GM19395 (cell line): ENCODE data around the gene MCM9.
"Not testable (repeated sequence)": the region's sequence is repeated elsewhere in the genome, so short reads cannot be mapped to it uniquely, and the experiment has no call there.

Experiments
- ATAC-seq: cut with Tn5 transposase; IDR thresholded peaks from one replicate; pipeline ENCODE4 v1.9.1; 2021; ENCODE audit warnings: mild to moderate bottlenecking, moderate library complexity; ENCODE audit not compliant: unreplicated experiment

MCM9 gene

DNA sequence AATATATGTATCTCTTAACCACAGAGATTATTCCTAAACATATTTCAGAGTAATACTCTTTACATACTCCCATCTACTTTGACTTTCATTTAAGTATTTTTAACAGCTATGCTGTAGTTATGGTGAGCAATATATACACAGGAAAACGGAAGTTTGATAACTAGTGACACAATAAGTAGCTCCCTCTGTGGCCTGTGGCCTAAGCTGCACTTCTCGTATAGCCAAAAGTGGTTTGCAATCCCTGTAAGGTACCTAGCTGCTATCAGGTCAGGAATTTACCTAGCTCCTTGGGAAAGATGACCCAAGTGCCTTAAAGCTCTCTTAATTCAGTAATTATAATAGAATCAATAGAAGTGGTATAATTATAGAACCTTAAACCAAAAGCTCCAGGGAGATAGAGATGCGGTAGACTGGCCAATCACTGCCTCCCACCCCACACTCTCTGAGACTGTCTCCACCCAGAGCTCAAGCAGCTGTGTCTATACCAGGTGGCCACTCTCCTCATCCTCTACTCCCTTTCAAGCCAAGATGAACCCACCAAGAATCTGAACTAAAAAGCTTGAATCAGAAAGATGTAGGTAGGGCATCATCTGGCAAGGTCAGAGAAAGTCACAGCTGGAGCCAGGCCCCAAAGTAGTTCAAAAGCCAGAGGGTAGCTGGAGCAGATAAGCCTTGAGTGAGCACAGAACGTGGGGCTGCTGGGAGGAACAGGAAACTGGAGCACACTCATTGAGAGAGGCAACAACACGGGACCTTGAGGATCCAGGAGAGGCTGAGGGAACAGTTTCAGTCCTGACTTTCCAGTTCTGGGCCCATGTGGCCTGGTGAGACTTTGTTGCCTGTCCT is 125.9 kb downstream of the MCM9 start:
- ATAC-seq, result peak; percentile 50

DNA sequence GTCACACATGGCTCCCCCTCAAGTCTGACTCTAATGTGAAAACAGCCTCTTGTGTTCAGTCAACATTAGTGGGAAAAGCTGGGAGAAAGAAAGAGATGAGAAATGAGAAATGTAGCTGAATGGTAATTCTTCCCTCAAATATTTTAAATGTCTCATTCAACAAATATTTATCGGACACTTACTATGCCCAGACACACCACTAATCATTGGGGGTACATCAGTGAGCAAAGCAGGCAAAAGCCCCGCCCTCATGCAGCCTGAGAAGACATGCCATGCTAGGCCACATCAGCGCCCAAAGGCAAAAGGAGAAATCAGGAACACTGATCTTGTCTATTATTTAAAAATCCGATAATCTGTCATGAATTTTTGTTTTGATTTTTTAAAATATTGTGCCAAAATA is 130.9 kb downstream of the MCM9 start:
- ATAC-seq, result no peak

DNA sequence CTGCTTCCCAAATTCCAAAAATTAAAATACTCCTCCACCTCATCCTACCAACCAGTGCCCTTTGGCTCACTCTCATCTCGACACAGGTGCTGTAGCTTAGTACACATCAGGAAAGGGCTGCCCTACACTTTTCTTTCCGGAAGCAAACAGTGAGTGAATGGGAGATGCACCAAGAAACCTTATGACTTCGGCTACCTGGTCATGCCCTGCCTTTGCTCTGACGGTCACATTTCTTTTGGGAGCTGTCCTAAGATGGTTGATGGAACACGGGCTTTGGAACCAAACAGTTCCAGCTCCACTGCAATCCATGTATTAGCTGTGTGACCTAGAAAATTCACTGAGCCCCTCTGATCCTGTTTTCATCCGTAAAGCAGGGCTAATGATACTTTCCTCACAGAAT is 133.7 kb downstream of the MCM9 start:
- no peak for ATAC-seq

DNA sequence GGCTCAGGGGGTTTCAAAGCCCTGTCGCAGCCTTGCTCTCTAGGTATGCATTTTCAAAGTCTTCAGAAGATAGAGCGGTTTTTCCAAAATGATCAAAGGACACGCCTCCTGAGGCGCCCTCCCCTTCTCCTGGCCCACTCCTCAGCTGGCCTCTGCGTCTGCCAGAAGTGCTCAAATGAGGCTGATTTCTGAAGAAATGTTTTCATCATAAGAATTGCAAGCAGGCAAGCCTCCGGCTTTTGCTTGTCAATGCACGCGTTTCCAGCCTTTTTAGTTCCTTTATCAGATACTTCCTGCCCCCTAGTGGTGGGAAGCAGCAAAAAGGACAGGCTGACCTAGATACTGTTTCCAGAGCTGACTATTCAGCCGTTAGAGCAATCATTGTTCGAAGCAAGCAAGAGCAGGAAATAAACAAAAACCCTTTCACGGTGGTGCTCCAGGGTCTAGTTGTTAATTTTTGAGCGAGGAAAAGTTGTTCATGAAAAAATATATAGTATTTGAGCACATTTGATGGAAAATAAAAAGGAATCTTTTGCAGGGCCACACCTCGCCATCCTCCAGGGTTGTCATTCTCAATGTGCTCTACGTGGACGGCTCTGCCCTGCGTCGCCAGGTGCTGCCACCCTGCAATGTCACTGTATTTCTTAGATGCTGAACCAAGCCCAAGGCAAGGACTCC is 134.4 kb downstream of the MCM9 start:
- peak; percentile 99 for ATAC-seq

DNA sequence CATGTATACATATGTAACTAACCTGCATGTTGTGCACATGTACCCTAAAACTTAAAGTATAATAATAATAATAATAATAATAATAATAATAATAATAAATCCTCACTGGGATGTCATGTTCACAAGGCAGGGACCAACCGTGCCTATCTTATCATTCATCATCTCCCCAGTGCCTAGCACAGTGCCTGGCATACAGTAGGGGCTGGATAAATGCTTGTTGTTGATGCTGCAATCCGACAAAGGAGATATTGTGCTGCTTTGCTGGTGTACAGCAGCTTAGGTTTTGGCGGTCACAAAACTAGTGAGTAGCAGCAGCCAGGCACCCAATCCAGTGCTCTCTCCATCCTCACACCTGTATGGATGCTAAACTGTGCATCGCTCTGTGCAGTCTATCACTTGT is 135.1 kb downstream of the MCM9 start:
- no peak for ATAC-seq

DNA sequence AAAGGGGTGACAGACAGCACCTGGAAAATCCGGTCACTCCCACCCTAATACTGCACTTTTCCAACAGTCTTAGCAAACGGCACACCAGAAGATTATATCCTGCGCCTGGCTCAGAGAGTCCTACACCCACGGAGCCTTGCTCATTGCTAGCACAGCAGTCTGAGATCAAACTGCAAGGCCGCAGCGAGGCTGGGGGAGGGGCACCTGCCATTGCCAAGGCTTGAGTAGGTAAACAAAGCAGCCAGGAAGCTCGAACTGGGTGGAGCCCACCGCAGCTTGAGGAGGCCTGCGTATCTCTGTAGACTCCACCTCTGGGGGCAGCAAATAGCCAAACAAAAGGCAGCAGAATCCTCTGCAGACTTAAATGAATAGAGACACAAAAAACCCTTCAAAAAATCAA is 138.4 kb downstream of the MCM9 start:
- ATAC-seq, result not testable (repeated sequence)

DNA sequence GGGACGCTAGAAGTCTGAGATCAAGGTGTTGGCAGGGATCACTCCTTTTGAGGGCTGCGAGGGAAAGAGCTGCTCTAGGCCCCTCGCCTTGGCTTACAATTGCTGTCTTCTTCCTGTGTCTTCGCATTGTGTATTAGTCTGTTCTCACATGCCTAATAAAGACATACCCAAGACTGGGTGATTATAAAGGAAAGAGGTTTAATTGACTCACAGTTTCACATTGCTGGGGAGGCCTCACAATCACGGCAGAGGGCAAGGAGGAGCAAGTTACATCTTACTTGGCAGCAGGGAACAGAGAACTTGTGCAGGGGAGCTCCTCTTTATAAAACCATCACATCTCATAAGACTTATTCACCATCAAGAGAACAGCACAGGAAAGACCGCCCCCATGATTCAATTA is 143.5 kb downstream of the MCM9 start:
- ATAC-seq, result no peak

DNA sequence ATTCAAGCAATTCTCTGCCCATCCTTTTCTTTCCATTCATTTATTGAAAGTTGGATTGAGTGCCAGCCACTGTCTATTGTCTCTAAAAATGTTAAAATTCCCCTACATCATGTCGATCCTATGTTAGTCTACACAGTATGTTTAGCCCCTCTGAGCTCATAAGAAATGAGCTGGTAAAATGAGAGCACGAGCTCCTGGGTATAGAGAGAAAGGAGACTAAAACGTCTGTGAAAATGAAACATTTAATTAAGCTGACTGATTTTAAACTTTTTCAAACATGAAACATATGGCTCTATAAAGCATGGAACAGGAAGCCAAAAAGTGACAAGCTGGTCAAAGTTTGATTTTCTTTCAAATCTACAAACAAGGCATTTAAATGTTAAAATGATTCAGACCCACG is 145.0 kb downstream of the MCM9 start:
- no peak for ATAC-seq

DNA sequence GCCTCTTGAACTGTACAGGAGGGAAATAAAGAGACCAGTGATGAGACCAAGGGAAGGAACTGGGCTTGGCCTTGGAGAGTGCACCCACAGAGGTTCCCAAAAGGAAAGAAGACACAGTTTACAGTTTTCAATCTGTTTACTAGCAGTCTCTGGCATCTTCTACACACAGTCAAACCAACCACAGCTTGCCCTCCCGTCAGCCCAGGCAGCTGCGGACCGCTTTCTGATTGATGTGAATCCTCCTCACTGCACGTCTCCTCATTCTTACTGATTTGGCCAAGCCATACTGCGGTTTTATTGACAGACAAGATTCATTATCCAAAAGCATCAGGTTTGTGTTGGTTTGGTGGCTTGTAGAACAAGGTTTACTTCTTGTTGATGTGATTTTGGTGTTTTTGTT is 145.5 kb downstream of the MCM9 start:
- no peak for ATAC-seq

DNA sequence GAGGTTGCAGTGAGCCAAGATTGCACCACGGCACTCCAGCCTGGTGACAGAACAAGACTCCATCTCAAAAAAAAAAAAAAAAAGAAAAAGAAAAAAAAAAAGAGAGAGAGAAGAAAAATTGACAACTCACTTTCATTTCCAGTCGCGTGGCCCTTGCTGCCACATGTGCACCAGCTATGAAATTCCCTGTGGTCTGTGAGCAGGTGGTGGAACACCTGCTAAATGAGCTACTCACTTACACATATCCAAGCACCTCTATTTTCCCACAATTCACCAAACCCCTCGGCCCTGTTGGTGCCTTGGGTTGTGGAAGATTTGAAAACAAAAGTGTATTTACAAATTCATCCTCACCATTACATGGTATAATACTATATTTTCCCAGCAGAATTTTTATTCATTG is 146.3 kb downstream of the MCM9 start:
- ATAC-seq, result no peak

DNA sequence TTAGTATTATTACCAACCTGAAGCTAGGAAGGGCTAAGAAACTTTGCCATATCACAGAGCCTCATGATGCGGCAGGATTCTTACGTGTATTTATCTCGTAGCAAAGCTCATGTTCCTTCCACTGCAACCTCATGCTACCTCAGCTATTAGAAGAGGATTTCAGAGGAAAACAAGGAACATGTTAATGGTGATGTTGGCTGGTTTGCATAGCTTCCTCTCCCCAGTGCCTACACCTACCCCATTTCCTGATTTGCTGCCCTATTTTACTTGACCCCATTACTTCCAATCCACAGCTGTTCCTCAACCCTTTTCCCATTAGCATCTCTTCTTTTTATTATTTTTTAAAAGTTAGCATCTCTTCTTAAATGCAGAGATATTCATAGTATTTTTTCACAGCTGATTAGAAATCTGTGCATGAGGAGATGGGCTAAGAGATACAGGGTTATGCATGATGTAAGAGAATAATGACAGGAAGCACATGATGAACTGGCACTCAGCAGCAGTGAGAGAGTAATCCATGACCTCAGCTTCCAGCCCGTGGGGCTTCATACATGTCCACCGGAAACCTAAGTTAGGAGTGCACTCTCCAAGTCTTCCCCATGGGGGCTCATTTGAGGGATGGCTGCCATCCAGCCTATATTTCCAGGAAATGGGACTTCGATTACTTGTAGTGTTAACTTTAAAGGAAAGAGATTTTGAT is 147.1 kb downstream of the MCM9 start:
- ATAC-seq, result no peak

DNA sequence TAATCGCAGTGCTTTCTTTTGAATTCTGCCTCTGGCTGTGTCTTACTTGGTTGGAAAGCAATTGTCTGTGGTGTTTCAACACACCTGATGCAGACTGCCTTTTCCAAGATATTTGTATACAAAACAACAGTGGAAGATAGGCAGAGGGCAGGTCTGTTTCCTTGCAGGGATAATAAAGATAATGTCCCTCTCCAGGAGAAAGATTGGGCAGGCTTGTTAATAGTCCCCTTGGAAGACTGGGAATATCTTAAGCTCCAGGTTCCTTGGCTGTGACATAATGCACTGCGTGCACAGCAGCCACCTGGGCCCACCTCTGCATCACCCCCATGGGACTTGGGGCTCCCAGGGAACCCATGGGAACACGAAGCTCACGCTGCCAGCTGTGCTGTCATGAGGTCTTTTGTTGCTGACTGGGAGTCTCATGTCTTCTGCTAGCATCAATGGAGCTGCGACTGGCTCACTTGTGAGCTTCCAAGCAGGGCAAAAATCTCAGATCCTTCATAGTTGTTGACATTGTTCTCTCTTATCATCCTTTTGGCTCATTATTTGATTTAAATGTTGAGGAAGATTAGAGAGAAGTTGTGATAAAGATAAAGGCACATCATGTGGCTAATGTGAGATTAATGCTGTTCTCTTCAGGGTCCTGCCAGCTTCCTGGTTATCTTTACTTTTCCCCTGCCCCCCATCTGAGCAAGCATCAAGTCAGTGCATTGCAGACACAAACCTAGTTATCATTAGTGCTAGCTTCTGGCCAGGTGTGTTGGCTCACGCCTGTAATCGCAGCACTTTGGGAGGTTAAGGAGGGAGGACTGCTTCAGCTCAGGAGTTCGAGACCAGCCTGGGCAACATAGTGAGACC is 148.1 kb downstream of the MCM9 start:
- no peak for ATAC-seq

DNA sequence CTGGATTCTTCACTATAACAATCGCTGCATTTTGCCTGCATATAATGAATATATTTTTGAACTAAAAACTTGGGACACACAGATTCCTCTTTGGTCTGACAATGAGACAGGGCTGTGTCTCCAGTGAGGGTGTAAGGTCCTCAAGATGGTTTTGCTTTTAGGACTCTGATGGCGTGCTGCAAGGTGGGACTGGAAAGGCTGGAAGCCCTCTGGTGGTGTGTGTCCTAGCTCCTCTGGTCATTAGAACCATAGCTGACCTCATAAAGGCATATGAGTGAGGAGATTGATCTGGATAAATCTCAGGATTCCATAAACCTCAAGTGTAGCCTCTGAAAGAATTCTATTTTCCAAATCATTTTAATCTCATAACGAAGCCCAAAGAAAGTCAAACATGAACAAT is 149.4 kb downstream of the MCM9 start:
- no peak for ATAC-seq

DNA sequence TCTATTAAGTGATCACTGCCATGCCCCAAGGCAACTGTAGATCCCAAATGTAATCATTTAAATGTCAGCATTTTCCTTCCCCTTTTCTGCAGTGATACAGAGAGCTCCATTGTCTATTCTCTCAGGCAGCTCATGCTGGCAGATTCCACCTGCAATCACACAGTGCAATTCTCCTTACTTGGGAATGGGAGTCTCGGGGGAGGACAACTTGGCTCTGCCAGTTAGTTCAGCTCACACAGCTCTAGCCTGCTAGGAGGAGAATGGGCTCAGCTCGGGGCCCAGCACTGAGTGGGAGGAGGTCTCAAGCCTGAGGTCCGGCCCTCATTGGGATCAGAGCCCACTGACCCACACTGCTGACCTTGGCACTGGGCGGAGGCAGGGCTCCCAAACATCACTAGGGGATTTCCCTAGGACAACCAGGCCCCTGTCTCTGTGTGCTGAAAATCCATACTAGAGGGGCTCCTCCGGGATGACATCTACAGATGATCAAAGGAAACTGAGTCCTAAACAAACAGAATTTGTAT is 150.3 kb downstream of the MCM9 start:
- no peak for ATAC-seq

DNA sequence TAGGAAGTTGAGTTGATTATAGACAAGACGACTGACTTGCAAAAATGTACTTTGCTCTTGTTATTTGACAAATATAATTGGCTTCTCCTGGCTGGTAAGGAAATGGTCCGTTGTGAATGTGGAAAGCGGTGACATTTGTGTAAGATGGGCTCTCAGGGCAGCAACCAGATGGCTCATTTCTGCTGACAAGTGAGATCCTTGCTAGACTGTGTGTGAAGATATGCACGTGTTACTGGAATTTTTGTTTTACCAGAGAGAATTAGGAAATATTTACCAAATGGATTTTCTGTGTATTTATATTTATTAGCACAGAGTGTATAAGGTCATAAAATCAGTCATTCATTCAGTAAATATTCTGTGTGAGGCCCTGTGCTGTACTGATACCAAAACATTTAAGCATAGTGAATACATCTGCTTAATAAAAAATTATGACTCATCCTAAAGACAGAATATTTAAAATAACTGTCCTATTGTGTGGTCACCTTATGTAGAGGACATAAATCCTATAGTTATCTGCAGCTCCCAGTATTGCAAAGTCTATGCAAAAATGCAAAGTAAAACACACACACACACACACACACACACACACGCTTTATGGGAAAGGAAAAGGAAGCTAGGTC is 150.9 kb downstream of the MCM9 start:
- ATAC-seq, result no peak

DNA sequence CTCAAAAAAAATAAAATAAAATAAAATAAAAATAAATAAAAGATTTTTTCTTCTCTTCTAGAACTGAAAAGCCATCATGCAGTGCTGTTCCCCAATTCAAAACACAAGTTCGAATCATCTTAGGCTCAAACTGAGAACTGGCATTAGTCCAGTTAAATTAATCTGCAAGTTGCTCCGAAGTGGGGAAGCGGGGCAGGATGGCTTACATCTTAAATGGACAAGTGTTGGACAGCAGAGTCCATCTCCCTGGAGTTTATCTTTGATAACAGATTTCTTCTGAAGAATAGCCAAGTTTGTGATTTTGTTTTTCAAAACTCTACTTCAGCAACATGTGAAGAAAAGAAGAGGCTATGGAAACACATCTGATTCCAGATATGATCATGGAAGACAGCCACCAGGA is 152.3 kb downstream of the MCM9 start:
- no peak for ATAC-seq

DNA sequence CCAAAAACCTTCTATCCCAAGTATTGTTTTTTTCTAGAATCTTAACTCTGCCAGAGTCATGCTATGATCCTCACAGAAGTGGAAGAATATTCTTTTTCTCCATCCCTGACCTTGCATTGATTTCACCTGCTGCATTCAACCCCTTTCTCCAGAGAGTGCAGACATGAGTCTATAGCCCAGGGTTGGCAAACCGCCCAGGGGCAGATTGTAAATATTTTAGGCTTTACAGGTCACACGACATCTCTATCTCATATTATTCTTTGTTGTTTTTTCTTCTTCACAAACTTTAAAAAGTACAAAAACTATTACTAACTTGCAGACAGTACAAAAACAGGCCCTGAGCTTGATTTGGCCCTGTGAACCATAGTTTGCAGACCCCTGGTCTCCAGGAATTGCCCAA is 153.1 kb downstream of the MCM9 start:
- no peak for ATAC-seq

DNA sequence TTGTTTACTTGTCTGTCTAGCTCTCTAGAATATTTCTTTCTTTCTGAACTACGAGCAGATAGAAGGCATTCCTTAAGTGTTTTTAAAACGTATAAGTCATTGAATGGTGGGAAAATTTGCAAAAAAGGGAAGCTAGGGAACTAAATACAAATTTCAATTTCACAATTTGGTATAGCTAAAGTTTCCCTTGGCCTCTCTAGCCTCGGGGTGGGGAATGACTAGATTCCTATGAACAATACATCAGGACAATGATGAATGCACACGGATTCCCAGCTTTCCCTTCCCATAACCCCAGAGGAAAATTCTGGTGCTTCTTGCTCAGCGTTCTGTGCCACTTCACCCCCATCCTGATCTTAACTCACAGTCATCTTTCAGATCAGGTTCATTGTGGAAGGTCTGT is 154.3 kb downstream of the MCM9 start:
- ATAC-seq, result no peak

DNA sequence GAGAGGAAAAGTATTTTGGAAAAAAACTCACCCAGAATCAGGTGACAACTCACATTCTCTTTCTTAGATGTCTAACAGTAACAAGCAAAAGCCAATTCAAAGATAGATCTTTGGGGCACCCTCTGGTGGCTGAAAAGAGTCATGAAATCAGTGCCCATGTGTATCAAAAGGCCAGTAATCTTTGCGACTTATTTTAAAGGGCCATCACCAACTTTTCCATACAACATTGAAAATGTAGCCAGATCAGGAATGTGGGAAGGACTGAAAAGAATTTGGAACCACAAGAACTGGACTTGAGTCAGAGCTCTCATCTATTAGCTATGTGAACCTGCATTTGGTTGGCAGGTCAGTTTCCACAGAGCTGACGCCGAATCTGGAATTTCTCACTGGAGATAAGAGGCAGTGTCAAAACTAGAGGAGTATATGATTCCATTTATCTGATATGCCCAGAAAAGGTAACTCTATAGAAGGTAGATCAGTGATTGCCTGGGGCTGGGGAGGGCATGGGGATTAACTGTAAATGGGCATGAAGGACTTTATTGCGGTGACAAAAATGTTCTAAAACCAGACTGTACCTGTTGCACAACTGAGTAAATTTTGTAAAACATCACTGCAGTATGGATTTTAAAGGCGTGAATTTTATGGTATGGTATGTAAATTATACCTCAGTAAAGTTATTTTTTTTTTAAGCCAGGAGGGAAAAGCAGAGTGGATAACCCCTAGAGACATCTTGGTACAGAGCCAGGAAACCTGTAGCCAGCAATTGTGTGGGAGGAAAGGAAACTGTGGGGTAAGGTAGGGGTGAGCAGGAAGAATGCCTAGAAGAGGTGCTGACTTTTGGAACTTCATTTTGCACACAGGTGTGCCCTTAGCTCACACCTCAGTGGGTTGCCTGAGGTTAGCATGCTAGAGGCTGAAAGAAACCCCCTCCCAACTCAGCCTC is 158.1 kb downstream of the MCM9 start:
- ATAC-seq, result peak; percentile 90
